ENCODE measurements around the gene FRMD4A.
"Not testable (repeated sequence)": the region's sequence is repeated elsewhere in the genome, so short reads cannot be mapped to it uniquely, and the experiment has no call there.

Gene FRMD4A

DNA sequence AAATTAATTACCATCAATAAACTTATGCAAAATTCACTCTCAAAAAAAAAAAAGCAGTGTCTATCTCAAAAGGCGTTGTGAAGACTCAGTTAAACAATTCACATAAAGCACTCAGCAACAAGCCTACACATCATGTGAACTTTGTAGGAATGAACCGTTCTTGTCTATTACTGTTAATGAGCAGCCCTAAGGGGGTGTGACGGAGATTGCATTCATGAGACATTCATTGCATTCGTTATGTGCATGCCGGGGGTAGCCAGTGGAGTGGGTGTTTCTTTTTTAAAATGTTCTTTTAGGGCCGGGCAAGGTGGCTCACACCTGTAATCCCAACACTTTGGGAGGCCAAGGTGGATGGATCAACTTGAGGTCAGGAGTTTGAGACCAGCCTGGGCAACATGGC lies 551.0 kb downstream of the FRMD4A start:
- H3K4me3 ChIP-seq (replicated peaks; ENCODE audit: low read depth, low read length), result no peak overlapping the region
- no peak for TF ChIP-seq CTCF (IDR thresholded peaks at IDR 0.05; ENCODE audit: low read depth, low read length, missing control alignments)
- DNase-seq (ENCODE audit: extremely low read depth, low read depth), result no peak

- not testable (repeated sequence) for DNase-seq (ENCODE audit: extremely low read depth, low read depth); H3K4me3 ChIP-seq (replicated peaks; ENCODE audit: low read depth, low read length)
These were observed 552.1 kb downstream of the FRMD4A start for GRCh38 chr10:13778693-13778960.

DNA sequence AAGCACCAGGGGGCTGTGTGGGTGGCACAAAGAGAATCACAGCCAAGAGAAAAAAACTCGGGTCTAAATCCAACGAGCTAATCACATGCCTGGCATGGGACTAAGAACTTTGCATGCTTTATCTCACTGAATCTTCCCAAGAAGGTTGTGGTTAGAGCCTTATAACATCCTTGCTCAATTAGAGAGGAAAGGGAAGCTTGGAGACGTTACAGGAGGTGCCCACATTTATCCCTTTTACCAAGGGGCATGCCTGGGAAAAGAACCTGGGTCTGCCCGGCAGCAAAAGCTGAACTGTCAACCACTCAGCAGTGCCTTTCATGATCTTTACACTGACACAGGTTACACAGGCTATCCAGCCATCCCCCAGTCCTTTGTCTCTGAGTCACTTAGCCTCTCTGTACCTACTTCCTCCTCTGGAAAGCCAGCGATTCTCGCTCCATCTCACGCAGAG lies 553.8 kb downstream of the FRMD4A start:
- peak; percentile 52 for DNase-seq (ENCODE audit: extremely low read depth, low read depth)
- TF ChIP-seq CTCF (IDR thresholded peaks at IDR 0.05; ENCODE audit: low read depth, low read length, missing control alignments), result no peak
- H3K4me3 ChIP-seq (replicated peaks; ENCODE audit: low read depth, low read length), result no peak overlapping the region

DNA sequence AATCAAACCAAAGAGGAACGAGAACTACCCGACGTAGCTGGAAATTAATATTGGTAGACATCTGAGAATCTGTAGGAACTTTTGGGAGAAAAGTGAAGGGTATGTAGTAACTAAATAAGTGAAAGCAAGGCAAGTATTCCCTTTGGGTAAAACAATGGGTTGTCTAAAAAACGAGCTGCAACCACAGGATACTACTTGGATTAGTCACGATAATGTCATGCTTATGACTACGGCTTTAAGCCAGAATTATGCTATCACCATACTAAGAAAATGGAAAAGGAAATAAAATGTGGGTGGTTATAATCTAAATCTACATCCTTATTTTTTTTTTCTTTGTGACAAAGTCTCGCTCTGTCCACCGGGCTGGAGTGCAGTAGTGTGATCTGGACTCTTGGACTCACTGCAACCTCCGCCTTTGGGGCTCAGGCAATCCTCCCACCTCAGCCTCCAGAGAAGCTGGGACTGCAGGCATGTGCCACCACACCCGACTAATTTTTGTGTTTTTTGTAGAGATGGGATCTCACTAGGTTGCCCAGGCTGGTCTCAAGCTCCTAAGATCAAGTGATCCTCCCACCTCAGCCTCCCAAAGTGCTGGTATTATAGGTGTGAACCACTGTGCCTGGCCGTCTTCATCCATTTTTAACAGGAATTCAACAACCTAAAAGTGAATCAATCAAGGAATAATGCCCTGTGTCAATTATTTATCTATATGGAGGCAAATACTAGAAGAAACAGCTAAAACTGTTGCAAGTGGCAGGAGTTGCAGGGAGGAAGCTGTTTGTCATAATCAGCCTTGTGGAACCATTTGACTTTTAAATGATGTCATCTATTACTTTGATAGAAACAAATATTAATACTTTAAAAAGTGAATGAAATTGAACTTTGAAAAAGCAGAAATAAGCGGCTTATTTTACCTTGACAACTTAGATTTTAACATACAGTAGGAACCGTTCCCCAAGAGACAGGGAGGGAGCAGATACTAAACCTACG lies 554.6 kb downstream of the FRMD4A start:
- H3K4me3 ChIP-seq (replicated peaks; ENCODE audit: low read depth, low read length), result no peak overlapping the region
- no peak for TF ChIP-seq CTCF (IDR thresholded peaks at IDR 0.05; ENCODE audit: low read depth, low read length, missing control alignments)
- peak; percentile 40 for DNase-seq (ENCODE audit: extremely low read depth, low read depth)

- no peak for DNase-seq (ENCODE audit: extremely low read depth, low read depth)
- no peak overlapping the region for H3K4me3 ChIP-seq (replicated peaks; ENCODE audit: low read depth, low read length)
- TF ChIP-seq CTCF (IDR thresholded peaks at IDR 0.05; ENCODE audit: low read depth, low read length, missing control alignments), result no peak
These were observed 556.3 kb downstream of the FRMD4A start for GRCh38 chr10:13774303-13774893.

GRCh38 chr10:13773496-13774170 lies 557.1 kb downstream of the FRMD4A start:
- DNase-seq (ENCODE audit: extremely low read depth, low read depth), result no peak
- no peak for TF ChIP-seq CTCF (IDR thresholded peaks at IDR 0.05; ENCODE audit: low read depth, low read length, missing control alignments)

DNA sequence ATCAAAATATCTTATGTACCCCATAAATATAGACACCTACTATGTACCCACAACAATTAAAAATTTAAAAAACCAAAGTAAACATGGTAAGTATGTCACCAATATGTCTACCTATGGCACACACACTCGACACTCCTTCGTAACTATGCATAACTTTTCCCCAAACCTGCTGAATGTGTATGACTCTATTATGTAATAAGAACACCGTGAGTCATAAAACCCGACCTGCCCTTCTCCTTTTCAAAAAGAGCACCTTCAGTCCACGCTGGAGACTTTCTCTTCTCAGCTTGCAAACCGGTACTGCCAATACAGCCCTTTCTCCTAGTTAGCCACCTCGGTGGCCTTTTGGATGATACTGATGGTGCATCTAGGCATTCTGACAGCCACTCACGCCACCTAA lies 557.7 kb downstream of the FRMD4A start:
- no peak overlapping the region for H3K4me3 ChIP-seq (replicated peaks; ENCODE audit: low read depth, low read length)
- DNase-seq (ENCODE audit: extremely low read depth, low read depth), result no peak
- TF ChIP-seq CTCF (IDR thresholded peaks at IDR 0.05; ENCODE audit: low read depth, low read length, missing control alignments), result no peak

More at GRCh38 chr10:13773496-13774170, 557.1 kb downstream of the FRMD4A start:
- H3K4me3 ChIP-seq (replicated peaks; ENCODE audit: low read depth, low read length), result no peak overlapping the region
